AG09319 (cell line): ENCODE measurements around the gene NOTUM.

Experiments
- DNase-seq: peaks from one replicate; pipeline ENCODE4 v3.0.0-alpha.2; 2010; ENCODE audit warnings: low read depth; ENCODE audit errors: extremely low read depth
- TF ChIP-seq, protein P1 (sequence below): IDR thresholded peaks from 2 replicates; pipeline ENCODE4 v1.5.1; 2011; ENCODE audit warnings: low read depth, mild to moderate bottlenecking, inconsistent platforms, low read length, moderate library complexity

NOTUM gene

DNA sequence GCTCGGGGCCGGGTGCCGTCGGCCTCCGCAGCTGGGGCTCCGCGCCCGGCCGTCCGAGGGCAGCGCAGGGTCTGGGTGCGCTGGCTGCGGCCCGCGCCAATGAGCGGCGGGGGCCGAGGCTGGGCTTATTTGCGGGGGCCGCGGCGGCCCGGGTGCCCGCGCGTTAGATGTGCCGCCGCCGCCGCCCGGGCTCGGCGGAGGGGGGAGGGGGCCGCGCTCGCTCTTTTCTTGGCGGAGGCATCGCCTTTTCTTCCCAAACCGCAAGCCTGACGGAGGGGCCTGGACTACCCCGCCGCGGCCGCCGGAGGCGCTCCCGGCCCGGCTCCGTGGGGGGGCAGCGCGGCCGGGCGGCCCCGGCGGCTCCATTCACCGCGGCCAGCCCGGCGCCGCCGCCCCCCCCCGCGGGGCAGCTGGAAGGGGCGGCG lies at the start of gene NOTUM:
TSS of gene NOTUM (minus strand) at position 101 of the 425 bp plus-strand sequence. CDS start 278 bp downstream, outside the sequence.
- TF ChIP-seq, protein P1, sequence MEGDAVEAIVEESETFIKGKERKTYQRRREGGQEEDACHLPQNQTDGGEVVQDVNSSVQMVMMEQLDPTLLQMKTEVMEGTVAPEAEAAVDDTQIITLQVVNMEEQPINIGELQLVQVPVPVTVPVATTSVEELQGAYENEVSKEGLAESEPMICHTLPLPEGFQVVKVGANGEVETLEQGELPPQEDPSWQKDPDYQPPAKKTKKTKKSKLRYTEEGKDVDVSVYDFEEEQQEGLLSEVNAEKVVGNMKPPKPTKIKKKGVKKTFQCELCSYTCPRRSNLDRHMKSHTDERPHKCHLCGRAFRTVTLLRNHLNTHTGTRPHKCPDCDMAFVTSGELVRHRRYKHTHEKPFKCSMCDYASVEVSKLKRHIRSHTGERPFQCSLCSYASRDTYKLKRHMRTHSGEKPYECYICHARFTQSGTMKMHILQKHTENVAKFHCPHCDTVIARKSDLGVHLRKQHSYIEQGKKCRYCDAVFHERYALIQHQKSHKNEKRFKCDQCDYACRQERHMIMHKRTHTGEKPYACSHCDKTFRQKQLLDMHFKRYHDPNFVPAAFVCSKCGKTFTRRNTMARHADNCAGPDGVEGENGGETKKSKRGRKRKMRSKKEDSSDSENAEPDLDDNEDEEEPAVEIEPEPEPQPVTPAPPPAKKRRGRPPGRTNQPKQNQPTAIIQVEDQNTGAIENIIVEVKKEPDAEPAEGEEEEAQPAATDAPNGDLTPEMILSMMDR, result peak; percentile 12
- DNase-seq, result no peak

DNA sequence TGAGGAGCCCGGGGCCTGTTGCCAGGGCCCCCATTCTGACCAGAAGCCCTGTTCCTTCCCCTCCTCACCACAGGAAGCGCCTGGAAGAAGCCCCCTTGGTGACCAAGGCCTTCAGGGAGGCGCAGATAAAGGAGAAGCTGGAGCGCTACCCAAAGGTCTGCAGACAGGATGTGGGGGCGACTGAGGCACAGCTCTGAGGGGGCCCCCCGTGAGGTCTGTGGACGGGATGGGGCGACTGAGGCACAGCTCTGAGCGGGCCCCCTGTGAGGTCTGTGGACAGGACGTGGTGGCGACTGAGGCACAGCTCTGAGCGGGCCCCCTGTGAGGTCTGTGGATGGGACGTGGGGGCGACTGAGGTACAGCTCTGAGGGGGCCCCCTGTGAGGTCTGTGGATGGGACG lies 48.4 kb upstream of the NOTUM start:
- TF ChIP-seq, protein P1, result no peak
- DNase-seq, result no peak

DNA sequence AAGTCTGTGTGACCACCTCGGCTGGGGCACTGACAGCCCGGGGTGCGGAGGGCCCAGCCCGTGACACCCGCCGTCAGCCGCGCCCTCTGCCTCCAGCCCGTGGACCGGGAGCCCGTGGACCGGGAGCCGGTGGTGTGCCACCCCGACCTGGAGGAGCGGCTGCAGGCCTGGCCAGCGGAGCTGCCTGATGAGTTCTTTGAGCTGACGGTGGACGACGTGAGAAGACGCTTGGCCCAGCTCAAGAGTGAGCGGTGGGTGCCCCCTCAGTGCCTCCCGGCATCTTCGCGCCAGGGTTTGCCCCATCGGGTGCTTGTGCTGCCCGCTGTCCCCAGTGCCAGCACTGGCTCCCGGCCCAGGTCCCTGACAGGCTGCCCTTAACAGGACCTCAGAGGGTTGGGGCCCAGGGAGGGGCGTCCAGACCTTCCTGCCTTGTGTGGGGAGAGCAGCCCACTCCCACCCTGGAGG lies 48.0 kb upstream of the NOTUM start:
- TF ChIP-seq, protein P1, result no peak
- no peak for DNase-seq

DNA sequence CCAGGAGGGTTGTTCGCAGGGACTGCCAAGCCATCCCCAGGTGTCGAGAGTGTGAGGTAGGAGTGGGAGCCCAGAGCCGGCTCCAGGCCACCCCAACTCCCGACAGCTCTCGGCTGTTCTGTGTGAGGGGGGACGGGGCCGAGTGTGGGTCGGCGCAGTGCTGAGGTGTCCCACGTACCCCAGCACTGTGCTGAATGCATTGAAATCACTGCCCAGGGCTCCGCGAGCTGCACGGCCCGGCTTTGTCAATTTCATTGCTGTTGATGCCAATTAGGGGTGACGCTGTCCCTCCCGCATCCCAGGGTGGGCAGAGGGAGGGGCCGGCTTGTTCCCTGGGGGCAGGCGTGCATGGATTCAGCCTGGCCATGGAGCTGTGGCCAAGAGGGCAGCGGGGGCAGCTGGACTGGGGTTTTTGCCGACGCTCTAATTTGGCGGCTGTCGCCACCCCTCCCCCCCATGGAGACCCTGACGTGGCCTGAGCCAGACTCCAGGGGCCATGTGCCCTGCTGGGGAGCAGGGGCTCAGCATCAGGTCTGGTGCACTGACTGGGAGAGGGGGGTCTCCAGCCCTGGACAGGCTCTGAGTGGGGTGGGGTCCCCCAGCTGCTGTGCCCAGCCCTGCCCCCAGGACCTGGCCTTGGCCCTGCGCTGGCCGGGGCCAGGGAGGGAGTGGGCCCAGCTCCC lies 47.4 kb upstream of the NOTUM start:
- TF ChIP-seq, protein P1, result no peak

DNA sequence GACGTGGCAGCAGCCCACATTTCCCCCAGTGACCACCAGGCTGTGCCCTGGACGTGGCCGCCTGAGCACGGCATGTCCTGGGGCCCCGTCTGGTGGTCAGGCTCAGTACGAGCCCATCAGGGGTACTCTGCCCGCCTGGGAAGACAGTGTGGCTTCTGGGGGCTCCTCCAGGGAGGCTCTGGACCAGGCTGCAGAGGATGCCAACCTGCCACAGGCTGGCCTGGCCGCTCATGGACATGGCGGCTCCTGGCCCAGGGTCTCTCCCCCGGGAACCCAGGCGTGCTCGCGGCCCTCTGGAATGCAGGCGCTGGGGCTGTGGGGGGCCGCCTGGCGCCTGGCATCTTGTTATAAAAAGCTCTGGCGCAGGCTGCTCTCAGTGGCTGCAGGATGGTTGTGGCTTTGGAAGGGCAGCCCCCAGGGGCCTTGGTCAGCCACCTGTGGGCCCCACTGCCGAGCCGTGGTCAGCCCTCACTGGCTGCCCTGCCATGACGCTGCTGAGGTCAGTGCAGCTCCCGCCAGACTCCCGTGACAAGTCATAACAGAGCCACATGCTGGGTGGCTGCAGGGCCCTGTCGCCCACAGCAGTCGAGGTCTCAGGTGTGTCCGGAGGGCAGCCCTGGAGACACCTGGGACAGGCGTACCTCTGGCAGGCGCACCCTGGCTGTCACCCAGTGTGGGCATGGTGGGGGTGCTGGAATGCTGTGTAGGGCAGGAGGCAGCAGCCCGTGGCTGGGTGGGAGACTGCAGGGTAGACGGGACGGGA lies 46.7 kb upstream of the NOTUM start:
- no peak for DNase-seq
- TF ChIP-seq, protein P1, result no peak

More for the DNA sequence above, 47.4 kb upstream of the NOTUM start:
- DNase-seq, result no peak

DNA sequence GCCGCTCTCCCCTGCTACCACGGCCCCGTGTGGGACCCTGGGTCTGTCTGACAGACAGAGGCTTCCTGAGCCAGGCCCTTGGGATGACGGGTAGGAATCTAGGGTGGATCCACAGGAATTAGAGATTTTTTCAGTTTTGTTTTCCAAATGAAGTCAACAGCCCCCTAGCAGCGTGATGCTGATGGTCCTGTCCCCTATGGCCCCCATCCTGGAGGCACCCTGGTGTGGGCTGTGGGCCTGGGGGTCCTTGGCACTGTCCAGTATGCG lies 46.2 kb upstream of the NOTUM start:
- TF ChIP-seq, protein P1, result no peak
- no peak for DNase-seq
